DND-41 (cell line): ENCODE data around the gene TOR1A.

Source experiments
- EZH2 ChIP-seq: IDR thresholded peaks from 3 replicates; pipeline ENCODE4 v1.6.1; 2012; ENCODE audit warnings: borderline replicate concordance, low read depth, mild to moderate bottlenecking, moderate library complexity, low read length, inconsistent platforms; ENCODE audit not compliant: severe bottlenecking
- TF ChIP-seq, protein P1 (sequence below): IDR thresholded peaks from 2 replicates; pipeline ENCODE4 v1.5.1; 2012; ENCODE audit warnings: borderline replicate concordance, low read length, moderate library complexity, mild to moderate bottlenecking; ENCODE audit not compliant: poor library complexity, severe bottlenecking; ENCODE audit errors: extremely low read depth

DNA sequence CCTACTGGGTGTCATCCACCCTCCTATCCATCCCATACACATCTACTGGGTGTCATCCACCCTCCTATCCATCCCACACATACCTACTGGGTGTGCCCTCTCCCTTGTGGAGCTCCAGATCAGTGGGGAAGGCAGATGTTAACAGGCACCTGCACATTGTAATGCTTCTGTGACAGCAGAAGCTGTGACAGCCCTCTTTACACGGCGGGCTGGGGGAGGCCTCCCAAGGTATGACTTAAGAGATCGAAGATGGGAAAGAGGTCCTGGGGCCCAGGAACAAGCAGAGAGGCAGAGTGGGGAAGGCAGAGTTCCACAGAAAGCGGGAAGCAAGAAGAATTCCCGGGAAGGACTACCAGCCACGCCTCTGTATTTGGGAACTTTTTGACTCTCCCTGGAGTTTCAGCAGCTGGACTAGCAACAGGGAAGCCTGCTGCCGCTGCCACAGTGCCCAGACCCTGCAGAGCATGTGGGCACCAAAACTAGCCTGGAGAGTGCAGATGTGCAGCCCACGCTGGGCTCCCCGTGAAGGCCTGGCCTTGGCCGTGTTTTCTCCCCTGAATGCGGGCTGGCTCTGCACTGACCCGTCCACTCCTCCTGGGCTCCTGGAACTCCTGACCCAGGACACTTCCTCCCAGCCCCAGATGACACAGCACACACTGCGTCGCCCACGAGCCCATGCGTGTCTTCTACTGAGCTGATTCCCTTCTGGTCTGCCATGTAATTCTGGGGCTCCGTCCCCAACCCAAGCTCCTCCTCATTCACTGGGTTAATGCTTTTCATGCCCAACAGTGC, 9.3 kb downstream of the TOR1A start:
- TF ChIP-seq, protein P1, sequence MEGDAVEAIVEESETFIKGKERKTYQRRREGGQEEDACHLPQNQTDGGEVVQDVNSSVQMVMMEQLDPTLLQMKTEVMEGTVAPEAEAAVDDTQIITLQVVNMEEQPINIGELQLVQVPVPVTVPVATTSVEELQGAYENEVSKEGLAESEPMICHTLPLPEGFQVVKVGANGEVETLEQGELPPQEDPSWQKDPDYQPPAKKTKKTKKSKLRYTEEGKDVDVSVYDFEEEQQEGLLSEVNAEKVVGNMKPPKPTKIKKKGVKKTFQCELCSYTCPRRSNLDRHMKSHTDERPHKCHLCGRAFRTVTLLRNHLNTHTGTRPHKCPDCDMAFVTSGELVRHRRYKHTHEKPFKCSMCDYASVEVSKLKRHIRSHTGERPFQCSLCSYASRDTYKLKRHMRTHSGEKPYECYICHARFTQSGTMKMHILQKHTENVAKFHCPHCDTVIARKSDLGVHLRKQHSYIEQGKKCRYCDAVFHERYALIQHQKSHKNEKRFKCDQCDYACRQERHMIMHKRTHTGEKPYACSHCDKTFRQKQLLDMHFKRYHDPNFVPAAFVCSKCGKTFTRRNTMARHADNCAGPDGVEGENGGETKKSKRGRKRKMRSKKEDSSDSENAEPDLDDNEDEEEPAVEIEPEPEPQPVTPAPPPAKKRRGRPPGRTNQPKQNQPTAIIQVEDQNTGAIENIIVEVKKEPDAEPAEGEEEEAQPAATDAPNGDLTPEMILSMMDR, result no peak
- no peak for TF ChIP-seq EZH2
